Measurements from ENCODE around the gene HSD3B2. TPM values are rescaled to one million over a fixed set of nuclear protein-coding genes. Genes with fewer than 3 reads are reported as not detected.

Gene HSD3B2
- total RNA-seq, 1 donor = not detected

GRCh38 chr1:119428991-119429390 lies 14.0 kb downstream of the HSD3B2 start:
- Histone ChIP-seq H3K27me3 (ENCODE audit: insufficient read depth, low read length) (no peaks in the 10 kb centered on the region), H3K4me3 (ENCODE audit: low read length) (no peak overlapping the region), H3K9me3 (ENCODE audit: low read depth, low read length) (no peaks in the 10 kb centered on the region), H3K4me1 (ENCODE audit: insufficient read depth, low read length) (no peaks in the 10 kb centered on the region)

- H3K27me3 ChIP-seq (ENCODE audit: insufficient read depth, low read length) = no peaks in the 10 kb centered on the region
- no peaks in the 10 kb centered on the region for H3K4me1 ChIP-seq (ENCODE audit: insufficient read depth, low read length)
- H3K4me3 ChIP-seq (ENCODE audit: low read length) = no peak overlapping the region
- no peaks in the 10 kb centered on the region for H3K9me3 ChIP-seq (ENCODE audit: low read depth, low read length)
Measured at GRCh38 chr1:119429687-119430086, 14.7 kb downstream of the HSD3B2 start.

GRCh38 chr1:119430486-119430885 lies 15.5 kb downstream of the HSD3B2 start:
- H3K4me1 ChIP-seq (ENCODE audit: insufficient read depth, low read length) = no peaks in the 10 kb centered on the region
- no peaks in the 10 kb centered on the region for H3K27me3 ChIP-seq (ENCODE audit: insufficient read depth, low read length)
- no peak overlapping the region for H3K4me3 ChIP-seq (ENCODE audit: low read length)
- no peaks in the 10 kb centered on the region for H3K9me3 ChIP-seq (ENCODE audit: low read depth, low read length)

DNA sequence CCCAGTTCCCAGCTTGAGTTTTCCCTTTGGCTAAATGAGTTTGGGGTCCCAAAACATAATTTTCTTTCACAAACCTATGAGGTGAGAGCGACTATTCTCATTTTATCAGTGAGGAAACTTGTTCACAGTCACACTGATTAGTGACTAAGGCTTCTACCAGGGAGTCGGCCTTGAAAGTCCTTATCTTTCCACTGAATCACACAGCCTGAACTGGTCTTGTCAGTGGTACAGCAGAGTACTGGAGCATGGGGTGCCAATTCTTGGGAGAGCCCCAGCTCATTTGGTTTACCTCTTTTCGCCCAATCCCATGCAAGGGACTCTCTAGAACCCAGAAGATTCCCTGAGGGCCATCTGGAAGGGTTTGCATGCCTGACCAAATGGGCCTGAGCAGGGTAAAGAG lies 16.9 kb downstream of the HSD3B2 start:
- no peaks in the 10 kb centered on the region for H3K9me3 ChIP-seq (ENCODE audit: low read depth, low read length)
- no peaks in the 10 kb centered on the region for H3K27me3 ChIP-seq (ENCODE audit: insufficient read depth, low read length)
- H3K4me3 ChIP-seq (ENCODE audit: low read length) = no peak overlapping the region
- H3K4me1 ChIP-seq (ENCODE audit: insufficient read depth, low read length) = no peaks in the 10 kb centered on the region

DNA sequence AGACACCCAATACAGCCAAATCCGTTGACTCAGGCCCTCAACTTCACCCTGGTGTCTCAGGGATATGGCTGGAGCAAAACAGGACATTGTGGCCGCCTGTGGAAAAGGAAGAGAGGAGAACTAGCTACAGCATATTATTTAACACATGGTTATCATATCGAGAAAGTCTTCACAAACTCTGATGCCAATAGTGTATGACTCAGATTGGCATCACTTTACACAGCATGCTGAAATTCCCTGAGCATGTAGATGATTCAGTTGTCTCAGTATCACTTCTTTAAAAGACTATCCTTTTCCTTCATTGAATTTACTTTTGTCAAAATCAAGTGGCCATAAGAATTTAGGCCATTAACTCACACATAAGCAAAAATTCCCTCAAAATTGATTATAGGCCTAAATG lies 20.1 kb downstream of the HSD3B2 start:
- H3K9me3 ChIP-seq (ENCODE audit: low read depth, low read length) = no peaks in the 10 kb centered on the region
- no peaks in the 10 kb centered on the region for H3K27me3 ChIP-seq (ENCODE audit: insufficient read depth, low read length)
- H3K4me1 ChIP-seq (ENCODE audit: insufficient read depth, low read length) = no peaks in the 10 kb centered on the region
- H3K4me3 ChIP-seq (ENCODE audit: low read length) = no peak overlapping the region

DNA sequence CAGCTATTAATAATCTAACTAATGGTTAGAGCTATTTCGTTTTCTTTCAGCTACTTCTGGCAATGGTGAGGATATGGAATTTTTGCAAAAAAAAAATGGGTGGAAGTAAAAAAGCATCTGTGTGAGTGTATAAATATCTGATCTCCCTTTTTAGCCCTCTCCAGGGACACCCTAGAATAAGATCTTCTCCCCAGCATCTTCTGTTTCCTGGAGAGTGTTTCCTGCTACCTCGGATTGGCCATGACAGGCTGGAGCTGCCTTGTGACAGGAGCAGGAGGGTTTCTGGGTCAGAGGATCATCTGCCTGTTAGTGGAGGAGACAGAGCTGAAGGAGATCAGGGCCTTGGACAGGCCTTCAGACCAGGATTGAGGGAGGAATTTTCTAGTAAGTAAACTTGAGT lies 23.8 kb downstream of the HSD3B2 start:
- Histone ChIP-seq H3K9me3 (ENCODE audit: low read depth, low read length) (no peaks in the 10 kb centered on the region), H3K27me3 (ENCODE audit: insufficient read depth, low read length) (no peaks in the 10 kb centered on the region), H3K4me3 (ENCODE audit: low read length) (no peak overlapping the region), H3K4me1 (ENCODE audit: insufficient read depth, low read length) (no peaks in the 10 kb centered on the region)

DNA sequence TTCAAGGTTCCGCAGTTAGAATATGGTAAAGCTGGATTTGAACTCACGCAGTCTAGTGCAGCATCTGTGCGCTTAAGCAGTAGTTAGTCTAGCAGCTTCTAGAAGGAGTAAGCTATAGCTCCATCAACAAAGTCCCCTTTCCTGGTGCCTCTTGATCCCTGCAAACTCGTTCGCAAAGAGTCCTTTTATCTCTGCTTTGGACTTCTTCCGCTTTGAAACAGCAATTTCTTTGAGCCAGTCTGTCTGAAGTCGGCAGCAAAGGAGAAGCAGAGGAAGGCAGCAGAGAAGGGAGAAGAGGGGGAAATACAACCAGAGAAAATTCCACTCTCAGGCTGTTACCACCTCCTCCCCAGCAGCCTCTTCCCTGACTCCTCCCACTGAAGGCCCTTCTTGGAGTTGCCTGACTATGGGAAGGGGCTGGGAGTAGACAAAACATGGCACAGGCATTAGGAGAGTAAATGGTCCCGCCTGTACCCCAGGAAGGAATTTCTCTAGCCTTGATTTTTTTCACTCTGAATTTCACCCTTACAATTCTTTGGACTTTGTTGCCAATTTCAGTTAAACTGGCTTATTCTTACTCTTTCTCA lies 25.9 kb downstream of the HSD3B2 start:
- no peak overlapping the region for H3K4me3 ChIP-seq (ENCODE audit: low read length)
- no peaks in the 10 kb centered on the region for H3K9me3 ChIP-seq (ENCODE audit: low read depth, low read length)
- H3K27me3 ChIP-seq (ENCODE audit: insufficient read depth, low read length) = no peaks in the 10 kb centered on the region
- no peaks in the 10 kb centered on the region for H3K4me1 ChIP-seq (ENCODE audit: insufficient read depth, low read length)

- Histone ChIP-seq H3K4me1 (ENCODE audit: insufficient read depth, low read length) (no peaks in the 10 kb centered on the region), H3K9me3 (ENCODE audit: low read depth, low read length) (no peaks in the 10 kb centered on the region), H3K4me3 (ENCODE audit: low read length) (no peak overlapping the region), H3K27me3 (ENCODE audit: insufficient read depth, low read length) (no peaks in the 10 kb centered on the region)
Measured at GRCh38 chr1:119442756-119443155, 27.8 kb downstream of the HSD3B2 start.

DNA sequence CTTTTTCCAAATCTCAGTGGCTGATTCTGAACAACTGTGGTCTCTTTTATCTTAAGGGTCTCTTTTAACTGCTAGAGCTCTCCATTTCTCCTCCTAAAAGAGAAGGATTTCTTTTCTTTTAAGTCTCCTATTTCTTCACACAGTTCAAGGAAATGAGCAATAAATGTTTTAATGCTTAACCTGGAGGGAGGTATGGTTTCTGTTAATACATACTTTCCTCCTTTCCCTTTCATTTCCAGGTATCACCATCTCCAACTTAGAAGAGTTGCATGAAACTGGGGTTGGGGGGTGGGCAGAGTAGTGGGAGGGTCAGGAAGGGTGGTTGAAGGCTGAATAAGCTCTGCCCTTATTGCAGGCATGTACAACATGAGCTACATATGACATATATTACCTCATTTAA lies 31.4 kb downstream of the HSD3B2 start:
- Histone ChIP-seq H3K4me3 (ENCODE audit: low read length) (no peak overlapping the region), H3K27me3 (ENCODE audit: insufficient read depth, low read length) (no peaks in the 10 kb centered on the region), H3K9me3 (ENCODE audit: low read depth, low read length) (no peaks in the 10 kb centered on the region), H3K4me1 (ENCODE audit: insufficient read depth, low read length) (no peaks in the 10 kb centered on the region)

GRCh38 chr1:119447344-119448126 lies 32.6 kb downstream of the HSD3B2 start:
- Histone ChIP-seq H3K9me3 (ENCODE audit: low read depth, low read length) (no peaks in the 10 kb centered on the region), H3K4me1 (ENCODE audit: insufficient read depth, low read length) (no peaks in the 10 kb centered on the region), H3K4me3 (ENCODE audit: low read length) (no peak overlapping the region), H3K27me3 (ENCODE audit: insufficient read depth, low read length) (no peaks in the 10 kb centered on the region)

- Histone ChIP-seq H3K4me1 (ENCODE audit: insufficient read depth, low read length) (no peaks in the 10 kb centered on the region), H3K27me3 (ENCODE audit: insufficient read depth, low read length) (no peaks in the 10 kb centered on the region)
Measured at GRCh38 chr1:119448127-119448511, 33.2 kb downstream of the HSD3B2 start.

GRCh38 chr1:119449971-119450370 lies 35.0 kb downstream of the HSD3B2 start:
- Histone ChIP-seq H3K27me3 (ENCODE audit: insufficient read depth, low read length) (no peaks in the 10 kb centered on the region), H3K4me3 (ENCODE audit: low read length) (no peak overlapping the region), H3K9me3 (ENCODE audit: low read depth, low read length) (no peaks in the 10 kb centered on the region), H3K4me1 (ENCODE audit: insufficient read depth, low read length) (no peaks in the 10 kb centered on the region)

More at GRCh38 chr1:119448127-119448511, 33.2 kb downstream of the HSD3B2 start:
- H3K9me3 ChIP-seq (ENCODE audit: low read depth, low read length) = no peaks in the 10 kb centered on the region
- H3K4me3 ChIP-seq (ENCODE audit: low read length) = no peak overlapping the region

DNA sequence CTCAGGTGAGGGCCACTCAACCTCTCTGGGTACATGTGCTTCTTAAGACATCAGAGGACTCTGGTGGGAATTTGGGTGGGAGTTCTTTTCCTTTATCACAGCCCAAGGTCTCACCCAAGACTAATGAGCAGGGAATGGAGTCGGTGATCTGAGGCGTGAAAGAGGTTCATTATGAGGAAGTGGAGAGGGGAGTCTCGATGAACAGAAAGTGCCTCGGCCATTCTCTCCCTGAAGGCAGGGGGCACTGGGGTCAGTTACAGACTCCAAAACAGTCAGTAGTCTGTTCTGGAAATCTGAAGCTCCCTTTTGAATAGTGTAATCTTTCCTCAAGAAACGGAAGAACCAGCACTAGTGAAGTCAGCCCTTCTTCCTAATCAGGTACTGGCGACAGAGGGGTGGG lies 36.2 kb downstream of the HSD3B2 start:
- Histone ChIP-seq H3K4me1 (ENCODE audit: insufficient read depth, low read length) (no peaks in the 10 kb centered on the region), H3K9me3 (ENCODE audit: low read depth, low read length) (no peaks in the 10 kb centered on the region)

DNA sequence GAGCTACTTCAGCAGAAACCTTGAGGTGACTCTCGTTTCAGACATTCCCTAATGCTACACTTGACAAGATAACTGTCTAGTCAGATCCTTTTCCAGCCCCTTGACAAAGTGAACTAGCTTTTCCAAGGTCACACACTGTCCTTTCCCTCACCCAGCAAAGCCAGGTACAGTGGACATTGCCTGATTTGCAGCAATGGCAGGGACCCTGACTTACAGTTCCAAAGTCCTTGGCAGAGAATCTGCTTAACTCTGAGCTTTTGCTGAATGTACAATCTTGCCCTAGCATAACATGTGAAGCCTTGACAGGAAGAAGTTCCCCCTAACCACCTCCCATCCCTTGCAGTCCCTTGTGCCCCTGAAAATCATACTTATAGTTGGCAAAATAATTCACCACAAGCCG lies 37.1 kb downstream of the HSD3B2 start:
- Histone ChIP-seq H3K27me3 (ENCODE audit: insufficient read depth, low read length) (no peaks in the 10 kb centered on the region), H3K4me1 (ENCODE audit: insufficient read depth, low read length) (no peaks in the 10 kb centered on the region), H3K4me3 (ENCODE audit: low read length) (no peak overlapping the region), H3K9me3 (ENCODE audit: low read depth, low read length) (no peaks in the 10 kb centered on the region)

More for the DNA sequence above, 36.2 kb downstream of the HSD3B2 start:
- Histone ChIP-seq H3K4me3 (ENCODE audit: low read length) (no peak overlapping the region), H3K27me3 (ENCODE audit: insufficient read depth, low read length) (no peaks in the 10 kb centered on the region)

- Histone ChIP-seq H3K9me3 (ENCODE audit: low read depth, low read length) (no peaks in the 10 kb centered on the region), H3K27me3 (ENCODE audit: insufficient read depth, low read length) (no peaks in the 10 kb centered on the region), H3K4me3 (ENCODE audit: low read length) (no peak overlapping the region), H3K4me1 (ENCODE audit: insufficient read depth, low read length) (no peaks in the 10 kb centered on the region)
Measured at GRCh38 chr1:119453021-119453420, 38.1 kb downstream of the HSD3B2 start.

DNA sequence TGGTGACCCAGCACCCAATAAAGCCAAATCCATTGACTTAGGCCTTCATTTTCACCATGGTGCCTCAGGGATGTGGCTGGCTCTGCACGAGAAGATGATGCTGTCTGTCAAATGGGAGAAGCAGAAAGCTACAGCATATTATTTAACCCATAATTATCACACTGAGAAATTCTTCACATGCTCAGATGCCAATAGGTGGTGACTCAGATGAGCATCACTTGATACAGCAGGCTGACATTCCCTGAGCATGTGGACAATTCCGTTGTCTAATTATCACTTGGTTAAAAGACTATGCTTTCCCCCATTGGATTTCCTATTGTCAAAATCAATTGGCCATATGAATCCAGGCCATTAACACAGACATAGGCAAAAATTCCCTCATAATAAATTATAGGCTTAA lies 48.0 kb downstream of the HSD3B2 start:
- Histone ChIP-seq H3K4me1 (ENCODE audit: insufficient read depth, low read length) (no peaks in the 10 kb centered on the region), H3K27me3 (ENCODE audit: insufficient read depth, low read length) (no peaks in the 10 kb centered on the region), H3K4me3 (ENCODE audit: low read length) (no peak overlapping the region), H3K9me3 (ENCODE audit: low read depth, low read length) (no peaks in the 10 kb centered on the region)

All from mononuclear cell (primary cell).